IMR-90 (cell line): ENCODE measurements around the gene F5. TPM values are rescaled to one million over a fixed set of nuclear protein-coding genes. Genes with fewer than 3 reads are reported as not detected.

Source experiments
- ATAC-seq: fragments of 200-7000 bp; cut with Tn5 transposase; 2 replicates; pipeline ENCODE4 v1.9.1; 2020; ENCODE audit warnings: low read depth, mild to moderate bottlenecking, moderate library complexity
- BruUV-seq: library from RNA; stranded (reverse); fragments of 400-500 nt; replicated peaks from 2 replicates; lab custom pipeline; 2021; lab: Mats Ljungman, UMichigan
- CTCF ChIA-PET: fragments of 300-600 bp; formaldehyde crosslinking; extraction: SDS; loops from one replicate; lab custom pipeline; 2021; ENCODE audit warnings: antibody characterized with exemption; lab: Yijun Ruan, JAX
- POLR2A ChIA-PET: fragments of 300-600 bp; sonication (Branson Sonifier 250); formaldehyde crosslinking; loops from one replicate; lab custom pipeline; 2022; ENCODE audit warnings: antibody characterized with exemption; ENCODE audit not compliant: unreplicated experiment; lab: Charles Lee
- DNase-seq: peaks from one replicate; pipeline ENCODE4 v3.0.0; 2013
- H2AFZ ChIP-seq: replicated peaks from 2 replicates; pipeline ENCODE3; 2013; ENCODE audit warnings: low read length, mild to moderate bottlenecking; ENCODE audit not compliant: poor library complexity
- H2AK5ac ChIP-seq: 2 replicates; pipeline ENCODE4 v1.6.1; 2013; ENCODE audit warnings: low read depth, low read length, inconsistent platforms
- H2AK9ac ChIP-seq: replicated peaks from 2 replicates; pipeline ENCODE3; 2013; ENCODE audit warnings: mild to moderate bottlenecking, low read depth, low read length, moderate library complexity; ENCODE audit not compliant: poor library complexity
- H2BK120ac ChIP-seq: 2 replicates; pipeline ENCODE4 v1.6.1; 2013; ENCODE audit warnings: low read depth, low read length, inconsistent platforms
- H2BK15ac ChIP-seq: 3 replicates; pipeline ENCODE4 v1.6.1; 2013; ENCODE audit warnings: low read depth, low read length, inconsistent platforms
- H2BK20ac ChIP-seq: 2 replicates; pipeline ENCODE4 v1.6.1; 2013; ENCODE audit warnings: low read depth, mild to moderate bottlenecking, inconsistent platforms, low read length, moderate library complexity
- H2BK5ac ChIP-seq: 2 replicates; pipeline ENCODE4 v1.6.1; 2013; ENCODE audit warnings: mild to moderate bottlenecking, low read depth, low read length, inconsistent platforms; ENCODE audit not compliant: poor library complexity, severe bottlenecking
- H3K14ac ChIP-seq: replicated peaks from 2 replicates; pipeline ENCODE4 v1.6.1; 2013; ENCODE audit warnings: low read depth, low read length, inconsistent platforms
- H3K18ac ChIP-seq: 2 replicates; pipeline ENCODE4 v1.6.1; 2013; ENCODE audit warnings: low read depth, low read length, control low read depth
- H3K23ac ChIP-seq: 2 replicates; pipeline ENCODE4 v1.6.1; 2013; ENCODE audit warnings: low read depth, low read length, inconsistent platforms
- H3K27ac ChIP-seq: 2 replicates; pipeline ENCODE4 v1.5.1; 2013; ENCODE audit warnings: mild to moderate bottlenecking, control low read depth, low read length; ENCODE audit not compliant: insufficient read depth
- H3K27me3 ChIP-seq: 2 replicates; pipeline ENCODE4 v1.6.1; 2013; ENCODE audit warnings: low read length; ENCODE audit not compliant: control insufficient read depth, insufficient read depth
- H3K36me3 ChIP-seq: 2 replicates; pipeline ENCODE4 v1.6.1; 2013; ENCODE audit warnings: low read length, mixed read lengths; ENCODE audit not compliant: control insufficient read depth, insufficient read depth
- H3K4ac ChIP-seq: 2 replicates; pipeline ENCODE4 v1.6.1; 2013; ENCODE audit warnings: low read depth, low read length, inconsistent platforms
- H3K4me1 ChIP-seq: 2 replicates; pipeline ENCODE4 v1.6.1; 2013; ENCODE audit warnings: low read length, mixed read lengths; ENCODE audit not compliant: control insufficient read depth, insufficient read depth
- H3K4me2 ChIP-seq: 2 replicates; pipeline ENCODE4 v1.6.1; 2013; ENCODE audit warnings: low read depth, mild to moderate bottlenecking, control low read depth, low read length, moderate library complexity
- H3K4me3 ChIP-seq: 2 replicates; pipeline ENCODE4 v1.5.1; 2013; ENCODE audit warnings: low read depth, mild to moderate bottlenecking, control low read depth, low read length, moderate library complexity; ENCODE audit not compliant: insufficient read depth
- H3K56ac ChIP-seq: 2 replicates; pipeline ENCODE4 v1.6.1; 2013; ENCODE audit warnings: low read length, inconsistent platforms; ENCODE audit not compliant: insufficient read depth; ENCODE audit errors: extremely low read depth
- H3K79me1 ChIP-seq, 2 experiments: 2 replicates each; pipeline ENCODE4 v1.6.1; 2013; ENCODE audit warnings: low read length in 2 of 2, inconsistent platforms in 1 of 2, low read depth in 1 of 2
- H3K9ac ChIP-seq: 2 replicates; pipeline ENCODE4 v1.6.1; 2013; ENCODE audit warnings: low read depth, low read length, control low read depth
- H3K9me1 ChIP-seq: 2 replicates; pipeline ENCODE4 v1.6.1; 2013; ENCODE audit warnings: low read length, inconsistent platforms; ENCODE audit not compliant: insufficient read depth
- H3K9me3 ChIP-seq: 2 replicates; pipeline ENCODE4 v1.6.1; 2013; ENCODE audit warnings: low read length; ENCODE audit not compliant: control insufficient read depth, insufficient read depth
- H4K20me1 ChIP-seq: 2 replicates; pipeline ENCODE4 v1.6.1; 2013; ENCODE audit warnings: low read length, inconsistent platforms; ENCODE audit not compliant: insufficient read depth
- H4K5ac ChIP-seq: 2 replicates; pipeline ENCODE4 v1.6.1; 2013; ENCODE audit warnings: mild to moderate bottlenecking, low read depth, low read length, control low read depth
- H4K8ac ChIP-seq, 2 experiments: 2 replicates each; pipeline ENCODE4 v1.6.1; 2013; ENCODE audit warnings: low read depth in 2 of 2, low read length in 2 of 2, control low read depth in 1 of 2, inconsistent platforms in 1 of 2
- H4K91ac ChIP-seq: 2 replicates; pipeline ENCODE4 v1.6.1; 2013; ENCODE audit warnings: low read depth, low read length, inconsistent platforms; ENCODE audit not compliant: insufficient read depth
- BHLHE40 ChIP-seq: fragments of 150-350 bp; IDR thresholded peaks from 2 replicates; pipeline ENCODE4 v1.6.1; 2016; ENCODE audit warnings: mild to moderate bottlenecking, low read depth, low read length
- CEBPB ChIP-seq: IDR thresholded peaks from 2 replicates; pipeline ENCODE4 v1.6.1; 2012; ENCODE audit warnings: low read depth, low read length, improper control_type of control experiment
- CHD1 ChIP-seq: IDR thresholded peaks from 2 replicates; pipeline ENCODE4 v1.6.1; 2012; ENCODE audit warnings: low read depth, low read length, improper control_type of control experiment
- ELK1 ChIP-seq: fragments of 150-350 bp; IDR thresholded peaks from 2 replicates; pipeline ENCODE4 v1.6.1; 2016; ENCODE audit warnings: low read depth, mild to moderate bottlenecking, low read length, moderate library complexity, borderline replicate concordance
- FOS ChIP-seq: fragments of 150-350 bp; IDR thresholded peaks from 2 replicates; pipeline ENCODE4 v1.6.1; 2016; ENCODE audit warnings: low read depth, low read length
- MAZ ChIP-seq: IDR thresholded peaks from 2 replicates; pipeline ENCODE4 v1.6.1; 2012; ENCODE audit warnings: low read depth, mild to moderate bottlenecking, low read length, improper control_type of control experiment, moderate library complexity, borderline replicate concordance
- NFE2L2 ChIP-seq: fragments of 150-350 bp; IDR thresholded peaks from 2 replicates; pipeline ENCODE4 v1.6.1; 2016; ENCODE audit warnings: low read depth, mild to moderate bottlenecking, low read length
- RAD21 ChIP-seq: IDR thresholded peaks from 2 replicates; pipeline ENCODE4 v1.6.1; 2012; ENCODE audit warnings: low read length, improper control_type of control experiment
- RCOR1 ChIP-seq: IDR thresholded peaks from 2 replicates; pipeline ENCODE4 v1.6.1; 2012; ENCODE audit warnings: mild to moderate bottlenecking, low read length, improper control_type of control experiment; ENCODE audit not compliant: insufficient replicate concordance
- RFX5 ChIP-seq: IDR thresholded peaks from 2 replicates; pipeline ENCODE4 v1.8.0; 2012; ENCODE audit warnings: low read depth, mild to moderate bottlenecking, low read length, moderate library complexity
- SMC3 ChIP-seq: fragments of 150-350 bp; IDR thresholded peaks from 2 replicates; pipeline ENCODE4 v1.6.1; 2016; ENCODE audit warnings: low read depth, mild to moderate bottlenecking, antibody characterized with exemption, low read length, moderate library complexity
- WGBS, 2 experiments: methylation state at CpG; one replicate each; pipeline versions ENCODE4 v1.1.5 to v1.1.7; 2013; ENCODE audit warnings: missing lambda C conversion rate in 2 of 2; ENCODE audit not compliant: insufficient read length in 1 of 2; ENCODE audit errors: extremely low coverage in 2 of 2; 5-methylcytosine and 5-hydroxymethylcytosine counted together
- dilution Hi-C: fragments of 300-500 bp; cut with HindIII; formaldehyde crosslinking; loops from one replicate; pipeline ENCODE4 v1.14.3; 2018; ENCODE audit warnings: low sequenced_read_pairs; ENCODE audit not compliant: unreplicated experiment
- in situ Hi-C: fragments of 300-500 bp; cut with MboI; formaldehyde crosslinking; loops from 3 replicates; pipeline ENCODE4 v1.14.3; 2019; ENCODE audit warnings: low sequenced_read_pairs, inconsistent platforms, mixed read lengths
- intact Hi-C: fragments of 100-400 bp; cut with micrococcal nuclease; formaldehyde crosslinking; loops from 2 replicates; pipeline ENCODE4 v1.10.0; 2022
- polyA plus RNA-seq, 3 experiments: library from polyadenylated mRNA; depleted of rRNA; stranded (reverse); fragments of >200 nt; gene quantifications; 2 replicates each; pipeline ENCODE4 v1.2.3, GENCODE V29; 2012; ENCODE audit warnings: low replicate concordance in 1 of 3
- total RNA-seq: library from RNA; depleted of rRNA; stranded (reverse); fragments of >200 nt; gene quantifications from 2 replicates; pipeline ENCODE4 v1.2.3, GENCODE V29; 2012

F5 gene
- total and polyA plus RNA-seq, 2 of the 4 experiments (the other 2 are of a cell fraction), result not detected

GRCh38 chr1:169618367-169618766 lies 32.1 kb upstream of the F5 start:
- Histone ChIP-seq H2BK20ac (no peak overlapping the region), H3K79me1 (no peaks in the 10 kb centered on the region), H3K27me3 (no peaks in the 10 kb centered on the region), H3K4ac (no peak overlapping the region), H3K9me1 (no peaks in the 10 kb centered on the region), H2AK5ac (no peak overlapping the region), H2AFZ (no peak overlapping the region), H4K91ac (no peak overlapping the region), H3K9ac (no peak overlapping the region), H2BK5ac (no peak overlapping the region), H3K4me2 (no peak overlapping the region), H2BK120ac (no peak overlapping the region), H4K20me1 (no peaks in the 10 kb centered on the region), H3K9me3 (no peaks in the 10 kb centered on the region), H3K14ac (no peak overlapping the region), H2BK15ac (no peak overlapping the region), H2AK9ac (no peak overlapping the region), H3K56ac (no peak overlapping the region), H4K5ac (no peak overlapping the region), H3K4me1 (no peaks in the 10 kb centered on the region), H3K23ac (no peak overlapping the region), H4K8ac (no peak overlapping the region), H3K4me3 (no peak overlapping the region), H3K27ac (no peak overlapping the region), H3K18ac (no peak overlapping the region), H3K36me3 (no peaks in the 10 kb centered on the region)
- ATAC-seq (no peak), DNase-seq (no peak)
- CTCF ChIA-PET, result no interaction called here
- intact Hi-C loops, result no loop called here
- no CpG with 5 or more reads among the region's 2 CpGs for WGBS, 2 experiments
- in situ Hi-C loops, result no loop called here
- no TSS peak for BruUV-seq
- dilution Hi-C loops, result no loop called here
- TF ChIP-seq BHLHE40 (no peak), SMC3 (no peak), RAD21 (no peak), ELK1 (no peak), CEBPB (no peak), RFX5 (no peak), MAZ (no peak), RCOR1 (no peak), CHD1 (no peak), FOS (no peak), NFE2L2 (no peak)
- POLR2A ChIA-PET, result no interaction called here
